Activated T-cell treated with anti-CD3 and anti-CD28 coated beads for 24 hours (primary cell): ENCODE data around the gene TMC8.

Experiments
- DNase-seq: peaks from one replicate; pipeline ENCODE4 v3.0.0-alpha.2; 2020; ENCODE audit warnings: low read depth

Gene TMC8

DNA sequence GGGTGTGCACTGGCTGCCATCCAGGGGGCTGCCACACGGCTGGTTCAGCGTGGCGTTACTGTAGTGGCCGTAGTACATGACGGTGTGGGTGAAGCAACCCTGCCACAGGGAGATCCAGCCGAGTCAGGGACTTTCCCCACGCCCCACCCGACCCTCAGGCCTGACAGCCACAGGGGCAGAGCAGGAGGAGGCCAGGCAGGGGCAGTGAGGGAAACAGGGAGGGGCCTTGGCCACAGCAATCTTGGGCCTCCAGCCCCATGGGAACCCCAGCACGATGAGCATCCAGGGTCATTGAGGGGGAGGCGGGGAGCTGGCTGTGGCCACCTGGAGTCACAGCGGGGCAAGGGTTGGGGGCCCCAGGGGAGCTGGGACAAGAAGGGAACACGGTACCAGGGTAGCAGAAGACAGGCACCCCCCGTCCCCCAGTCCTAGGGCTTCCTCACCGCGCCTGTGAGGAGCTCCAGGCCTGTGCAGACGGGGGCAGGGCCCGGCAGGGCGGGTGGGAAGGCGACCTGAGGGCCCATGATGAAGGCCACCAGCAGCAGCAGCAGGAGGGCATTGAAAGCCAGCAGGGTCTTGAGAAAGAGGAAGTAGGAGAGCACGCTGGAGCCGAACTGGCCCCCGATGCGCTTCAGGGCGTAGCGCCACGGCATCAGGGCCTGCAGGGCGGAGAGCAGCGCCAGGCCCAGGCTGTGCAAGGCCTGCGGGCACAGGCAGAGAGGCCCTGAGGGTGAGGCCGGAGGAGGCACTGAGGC is 6.3 kb upstream of the TMC8 start:
- DNase-seq, result no peak

DNA sequence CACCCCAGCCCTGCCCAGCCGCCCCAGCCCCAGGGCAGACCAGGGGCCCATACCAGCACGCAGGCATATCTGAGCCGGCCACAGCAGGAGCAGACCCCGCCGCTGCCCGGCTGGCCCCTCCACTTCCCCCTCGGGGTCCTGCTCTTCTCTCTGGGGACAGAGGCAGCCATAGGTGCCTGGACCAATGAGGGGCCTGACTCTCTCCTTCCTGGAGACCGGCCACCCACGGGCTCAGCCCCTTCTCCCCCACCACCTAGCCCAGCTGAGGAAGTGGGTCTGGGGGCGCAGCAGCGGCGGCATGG is 5.8 kb upstream of the TMC8 start:
- DNase-seq, result no peak

DNA sequence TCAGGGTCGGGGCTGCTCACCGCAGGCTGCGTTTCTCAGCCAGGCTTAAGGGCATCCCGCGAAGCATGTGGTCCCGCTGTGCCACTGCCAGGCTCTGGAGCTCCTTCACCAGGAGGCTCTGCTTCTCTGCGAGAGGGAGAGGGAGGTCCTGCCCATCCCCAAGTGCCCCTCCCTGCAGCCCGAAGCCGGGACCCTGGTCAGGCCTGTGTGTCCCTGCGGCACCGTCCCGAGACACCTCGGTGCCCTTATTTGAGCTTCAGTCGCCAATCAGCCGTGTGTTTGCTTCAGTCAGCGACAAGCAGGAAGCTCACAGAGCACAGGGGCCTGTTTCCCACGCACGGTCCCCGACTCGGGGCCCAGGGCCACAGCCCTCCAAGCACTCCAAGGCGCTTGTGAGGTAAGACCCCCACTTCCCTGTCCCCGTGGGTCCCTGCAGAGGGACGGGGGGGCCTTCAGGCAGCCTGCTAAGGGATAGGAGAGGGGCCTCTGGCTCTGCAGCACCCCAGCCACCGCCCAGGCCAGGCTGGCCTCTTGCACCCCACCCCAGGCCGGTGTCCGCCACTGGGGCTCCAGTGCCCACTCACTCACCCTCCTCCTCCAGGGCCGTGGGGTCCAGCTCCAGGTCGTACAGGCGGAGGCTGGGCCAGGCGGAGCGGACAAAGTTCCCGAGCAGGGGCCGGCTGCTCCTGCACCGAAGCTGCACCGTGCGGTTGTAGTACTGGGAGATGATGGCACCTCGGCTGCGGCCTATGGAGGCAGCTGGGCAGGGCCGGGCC is 5.2 kb upstream of the TMC8 start:
- no peak for DNase-seq

DNA sequence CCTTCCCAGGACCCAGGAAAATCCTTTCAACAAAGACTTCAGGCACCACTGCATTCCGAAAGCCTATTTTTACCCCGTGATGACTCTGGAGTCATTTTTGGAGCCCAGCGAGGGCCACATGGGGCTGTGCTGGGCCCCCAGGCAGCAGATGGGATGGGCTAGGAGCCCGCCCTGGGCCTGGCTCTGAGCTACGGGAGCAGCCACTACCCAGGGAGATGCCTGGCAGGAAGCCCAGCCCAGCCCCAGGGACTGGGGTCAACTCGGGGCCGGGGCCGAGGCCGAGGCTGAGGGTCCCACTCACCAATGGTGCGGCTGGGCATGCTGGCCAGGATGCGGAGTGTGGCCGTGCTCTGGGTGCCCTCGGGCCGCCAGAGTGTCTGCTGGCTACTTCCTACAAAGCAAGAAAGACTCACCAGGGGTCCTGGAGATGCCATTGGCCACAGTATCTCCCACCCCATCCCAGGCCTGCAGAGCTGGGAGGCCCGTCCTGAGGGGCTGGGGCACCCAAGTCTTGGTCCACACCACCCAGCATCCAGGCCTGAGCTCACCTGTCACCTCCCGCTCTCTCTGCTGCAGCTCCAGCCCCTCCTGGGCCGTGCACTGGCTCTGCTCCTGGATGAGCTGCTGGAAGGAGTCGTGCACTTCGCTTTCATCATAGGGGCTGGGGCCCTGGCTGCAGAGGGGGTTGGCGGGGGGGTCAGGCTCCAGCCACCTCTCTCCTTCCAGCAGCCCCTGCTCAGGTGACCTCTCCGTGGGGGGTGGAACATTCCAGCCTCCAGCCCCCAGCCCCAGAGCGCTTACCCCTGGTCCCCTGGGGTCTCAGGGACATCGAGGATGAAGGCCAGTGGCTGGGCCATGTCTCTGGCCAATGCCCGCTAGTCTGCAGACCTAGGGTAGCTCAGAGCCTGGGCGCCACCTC is 4.3 kb upstream of the TMC8 start:
- DNase-seq, result no peak

DNA sequence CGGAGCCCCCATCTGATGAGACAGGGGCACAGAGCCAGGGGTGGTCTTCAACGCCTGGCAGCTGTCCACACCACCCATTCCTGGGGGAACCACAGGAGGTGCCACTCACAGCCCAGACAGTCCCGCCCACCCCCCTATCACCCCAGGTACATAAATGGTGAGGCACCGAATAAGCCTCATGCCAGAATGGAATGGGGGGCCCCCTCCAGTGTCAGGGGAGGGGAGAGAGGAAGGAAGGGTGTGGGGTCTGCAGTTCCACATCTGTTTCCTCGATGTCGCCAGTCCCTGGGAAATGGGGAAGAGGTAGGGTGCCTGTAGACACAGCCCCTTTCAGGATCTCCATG is 3.7 kb upstream of the TMC8 start:
- DNase-seq, result no peak

DNA sequence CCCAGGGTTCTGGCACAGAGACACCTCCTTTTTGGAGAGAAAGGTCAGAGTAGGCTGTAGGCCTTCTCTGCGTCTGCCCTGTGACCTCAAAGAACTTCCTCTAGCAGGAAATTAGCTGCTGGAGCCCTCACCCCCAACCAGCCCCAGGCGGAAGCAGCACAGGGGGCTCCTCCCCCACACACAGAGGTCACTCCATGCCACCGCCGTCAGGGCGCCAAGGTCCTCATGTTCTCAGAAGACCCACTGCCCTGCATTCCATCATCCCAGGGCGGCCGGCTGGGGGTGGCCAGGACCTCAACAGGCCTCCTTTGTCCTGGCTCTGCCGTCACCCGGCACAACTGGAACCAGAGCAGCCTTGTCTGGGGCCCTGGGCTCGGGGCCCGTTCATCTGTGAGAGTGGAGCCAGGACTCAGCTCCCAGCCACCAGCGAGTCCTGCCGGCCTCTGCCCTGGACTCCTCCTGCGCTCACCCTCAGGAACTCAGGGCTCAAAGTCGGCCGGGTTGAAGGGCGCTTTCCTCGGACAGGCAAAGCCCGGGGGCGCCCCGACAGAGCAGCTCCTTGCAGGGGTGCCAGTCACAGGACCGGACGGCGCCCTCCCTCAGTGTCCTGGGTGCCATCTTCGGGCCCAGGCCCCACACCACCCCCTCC is 3.2 kb upstream of the TMC8 start:
- DNase-seq, result no peak

DNA sequence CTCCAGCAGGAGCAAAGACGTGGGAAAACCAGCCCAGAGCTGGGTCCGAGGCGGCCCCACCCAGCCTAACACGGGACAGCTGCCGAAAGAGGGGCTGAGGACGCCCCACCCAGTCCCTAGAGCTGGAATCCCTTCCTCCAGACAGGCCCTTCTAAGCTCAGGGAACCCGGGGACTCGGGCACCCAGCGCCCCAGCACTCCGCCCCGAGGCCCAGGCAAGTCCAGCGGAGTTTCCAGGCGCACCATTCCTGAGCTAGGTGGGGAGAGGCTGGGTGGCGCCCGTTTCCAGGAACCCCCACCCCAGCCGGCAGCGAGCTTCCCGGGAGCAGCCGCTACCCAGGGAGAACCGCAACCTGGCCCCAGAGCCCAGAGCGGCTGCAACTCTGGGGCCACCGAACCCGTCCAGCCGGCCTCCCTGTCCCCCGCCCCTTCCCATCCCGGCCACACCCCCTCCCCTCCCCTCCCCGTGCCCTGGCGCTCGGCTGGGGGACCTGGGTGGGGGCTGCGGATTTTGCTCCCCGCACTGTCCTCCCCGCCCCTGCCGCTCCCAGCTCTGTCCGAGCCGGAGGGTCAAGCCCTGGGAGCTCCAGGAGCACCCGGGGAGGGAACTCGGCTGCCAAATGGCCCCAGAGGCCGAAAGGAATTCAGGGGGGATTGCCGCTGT is 2.6 kb upstream of the TMC8 start:
- no peak for DNase-seq

DNA sequence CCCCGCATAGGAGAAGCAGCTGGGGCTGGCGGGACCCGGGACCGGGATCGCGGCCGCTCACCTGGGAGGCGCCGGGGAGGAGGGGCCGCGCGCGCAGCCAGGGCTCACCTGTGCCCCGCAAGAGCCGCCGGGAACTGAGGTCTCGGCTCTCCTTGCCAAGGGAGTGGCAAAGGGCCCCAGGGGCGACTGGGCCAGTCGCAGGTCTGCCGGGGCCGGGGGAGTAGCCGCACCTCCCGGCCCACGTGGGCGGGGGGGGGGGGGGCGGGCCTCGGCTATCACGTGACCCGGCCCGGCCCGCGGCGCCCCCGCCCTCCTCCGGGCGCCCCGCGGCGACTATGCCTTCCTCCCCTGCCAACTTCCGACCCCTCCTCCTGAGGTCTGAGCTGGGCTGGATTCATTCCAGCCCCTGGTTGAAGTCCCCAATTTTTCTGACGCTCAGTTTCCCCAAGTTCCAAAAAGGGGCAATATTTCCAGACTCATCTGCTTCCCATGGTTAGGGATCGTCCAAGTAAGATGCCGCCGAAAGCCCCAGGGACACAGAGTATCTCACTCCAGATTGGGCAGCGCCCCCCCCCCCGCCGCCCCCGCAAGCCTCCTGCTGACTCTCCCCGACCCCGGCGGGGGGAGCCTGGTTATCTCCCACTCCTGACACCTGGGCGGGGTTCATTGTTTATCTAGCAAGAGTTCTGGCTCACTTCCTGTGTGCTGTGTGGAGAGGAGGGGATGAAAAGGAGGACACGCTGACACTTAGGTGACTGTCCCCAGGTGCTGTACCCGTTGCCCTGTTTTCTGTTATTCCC is 1.8 kb upstream of the TMC8 start, which contains the start of gene TMC6:
Gene TMC6 (minus strand): TSS at position 205 of the 800 bp plus-strand sequence. CDS start 1,923 bp downstream, outside the sequence.
- no peak for DNase-seq

DNA sequence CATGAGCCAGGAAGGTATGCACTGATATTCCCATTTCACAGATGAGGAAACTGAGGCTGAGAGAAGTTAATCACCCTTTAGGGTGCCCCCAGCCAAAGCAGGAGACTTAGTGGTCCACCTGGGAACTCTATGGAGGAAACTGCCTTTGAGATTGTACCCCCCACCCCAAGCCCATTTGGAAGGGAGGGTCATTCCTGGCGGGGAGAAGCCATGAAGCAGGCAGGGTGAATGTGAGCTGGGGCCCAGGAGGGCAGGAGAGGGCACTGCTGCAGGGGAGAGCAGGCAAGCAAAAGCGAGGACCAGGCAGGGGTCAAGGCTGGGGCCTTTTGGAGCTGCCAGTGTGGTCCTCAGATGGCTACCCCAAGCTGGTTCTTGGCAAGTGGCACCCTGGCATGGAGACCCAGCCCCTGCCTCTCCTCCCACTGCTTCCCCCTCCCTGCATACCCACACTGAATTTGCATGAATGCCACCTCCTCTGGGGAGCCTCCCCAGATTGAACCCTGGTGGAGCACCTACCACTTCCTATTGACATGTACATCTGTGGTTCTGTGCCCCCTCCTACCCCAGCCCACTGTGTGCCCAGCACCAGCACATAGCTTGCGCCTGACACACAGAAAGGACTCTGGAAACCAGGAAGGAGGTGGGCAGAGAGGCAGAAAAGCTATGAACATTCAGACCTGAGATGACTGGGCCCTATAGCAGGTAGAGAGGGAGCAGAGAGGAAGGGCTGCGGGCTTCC is 1.1 kb upstream of the TMC8 start:
- DNase-seq, result no peak

DNA sequence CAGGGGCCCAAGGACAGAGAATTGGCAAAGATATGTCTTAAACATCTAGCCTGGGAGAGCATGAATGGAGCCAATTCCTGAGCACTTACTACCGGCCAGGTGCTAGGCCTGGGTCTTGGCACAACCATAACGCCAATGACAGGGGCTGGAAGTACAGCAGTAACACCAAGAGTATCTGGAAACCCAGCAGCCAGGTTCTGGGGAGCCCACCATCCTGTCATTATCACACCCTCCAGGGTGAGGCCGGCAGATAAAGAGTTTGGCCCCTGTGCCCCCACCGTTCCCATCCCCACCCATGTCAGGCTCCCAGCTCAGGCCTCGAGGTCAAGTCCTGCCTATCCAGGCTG is 508 bp upstream of the TMC8 start:
- DNase-seq, result no peak

DNA sequence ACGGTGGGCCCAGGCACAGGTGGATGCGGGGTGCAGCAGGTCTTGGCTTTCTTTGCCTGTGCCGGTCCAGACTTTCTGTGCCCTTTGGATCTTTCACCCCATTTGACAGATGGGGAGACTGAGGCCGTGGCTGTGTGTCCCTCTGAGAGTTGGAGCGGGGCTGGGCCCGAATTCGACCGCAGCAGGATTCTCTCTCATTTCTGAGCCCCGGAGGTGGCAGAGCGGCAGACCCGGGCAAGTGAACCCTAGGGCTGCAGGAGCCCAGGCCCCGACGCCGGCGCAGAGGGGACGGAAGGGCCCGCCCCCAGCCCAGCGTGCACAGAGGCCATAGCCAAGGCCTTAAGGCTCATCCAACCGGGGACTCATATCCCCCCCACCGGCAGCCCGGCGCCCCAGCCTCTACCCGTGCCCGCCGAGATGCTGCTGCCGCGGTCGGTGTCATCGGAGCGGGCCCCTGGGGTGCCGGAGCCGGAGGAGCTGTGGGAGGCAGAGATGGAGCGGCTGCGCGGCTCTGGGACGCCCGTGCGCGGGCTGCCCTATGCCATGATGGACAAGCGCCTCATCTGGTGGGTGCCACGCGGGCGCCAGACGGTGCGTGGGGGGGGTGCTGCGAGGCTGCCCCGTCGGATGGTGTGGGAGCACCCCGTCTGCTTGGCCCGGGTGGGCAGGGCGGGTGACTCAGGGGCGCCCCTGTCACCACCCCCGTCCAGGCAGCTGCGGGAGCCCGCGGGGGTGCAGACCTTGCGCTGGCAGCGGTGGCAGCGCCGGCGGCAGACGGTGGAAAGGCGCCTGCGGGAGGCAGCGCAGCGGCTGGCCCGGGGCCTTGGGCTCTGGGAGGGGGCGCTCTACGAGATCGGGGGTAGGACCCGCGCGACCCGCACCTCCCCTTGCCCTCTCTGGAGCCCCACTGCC is 857 bp downstream of the TMC8 start:
- DNase-seq, result no peak

DNA sequence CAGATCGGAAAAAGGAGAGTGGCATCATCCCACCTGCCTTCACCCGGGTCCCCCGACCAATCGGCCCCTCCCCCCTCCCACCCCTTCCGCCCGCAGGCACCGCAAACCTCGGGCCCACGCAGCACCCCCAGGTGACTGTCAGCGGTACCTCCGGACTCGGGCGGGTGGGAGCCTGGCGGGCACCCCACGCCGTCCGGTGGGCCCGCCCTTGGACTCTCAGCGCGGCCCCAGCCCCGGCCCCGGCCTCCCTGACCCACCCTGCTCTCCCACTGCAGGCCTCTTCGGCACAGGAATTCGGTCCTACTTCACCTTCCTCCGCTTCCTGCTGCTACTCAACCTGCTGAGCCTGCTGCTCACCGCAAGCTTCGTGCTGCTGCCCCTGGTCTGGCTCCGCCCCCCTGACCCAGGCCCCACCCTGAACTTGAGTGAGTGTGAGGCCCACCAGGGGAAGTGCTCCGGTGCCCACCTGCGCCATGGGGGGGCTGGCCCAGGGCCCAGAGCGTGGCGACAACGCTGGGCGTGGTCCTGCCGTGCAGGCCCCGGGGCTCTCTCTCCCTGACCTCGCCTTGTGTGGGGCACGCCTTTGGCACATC is 1.6 kb downstream of the TMC8 start:
- peak; percentile 46 for DNase-seq

DNA sequence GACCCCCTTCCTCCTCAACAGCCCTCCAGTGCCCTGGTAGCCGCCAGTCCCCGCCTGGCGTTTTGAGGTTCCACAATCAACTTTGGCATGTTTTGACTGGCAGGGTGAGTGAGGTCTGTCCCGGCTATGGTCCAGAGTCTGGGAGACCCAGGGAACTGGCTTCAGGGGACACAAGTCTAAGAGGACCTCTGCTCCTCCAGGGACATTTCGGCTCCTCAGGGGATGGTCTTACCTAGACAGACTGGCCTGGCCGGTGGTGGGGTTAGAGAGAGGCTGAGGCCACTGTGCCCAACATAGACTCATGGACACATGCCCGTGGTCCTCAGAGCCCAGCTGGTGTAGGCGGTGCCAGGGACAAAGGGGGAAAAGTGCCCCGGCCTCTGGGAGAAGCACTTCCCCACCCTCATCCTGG is 2.2 kb downstream of the TMC8 start:
- DNase-seq, result no peak

DNA sequence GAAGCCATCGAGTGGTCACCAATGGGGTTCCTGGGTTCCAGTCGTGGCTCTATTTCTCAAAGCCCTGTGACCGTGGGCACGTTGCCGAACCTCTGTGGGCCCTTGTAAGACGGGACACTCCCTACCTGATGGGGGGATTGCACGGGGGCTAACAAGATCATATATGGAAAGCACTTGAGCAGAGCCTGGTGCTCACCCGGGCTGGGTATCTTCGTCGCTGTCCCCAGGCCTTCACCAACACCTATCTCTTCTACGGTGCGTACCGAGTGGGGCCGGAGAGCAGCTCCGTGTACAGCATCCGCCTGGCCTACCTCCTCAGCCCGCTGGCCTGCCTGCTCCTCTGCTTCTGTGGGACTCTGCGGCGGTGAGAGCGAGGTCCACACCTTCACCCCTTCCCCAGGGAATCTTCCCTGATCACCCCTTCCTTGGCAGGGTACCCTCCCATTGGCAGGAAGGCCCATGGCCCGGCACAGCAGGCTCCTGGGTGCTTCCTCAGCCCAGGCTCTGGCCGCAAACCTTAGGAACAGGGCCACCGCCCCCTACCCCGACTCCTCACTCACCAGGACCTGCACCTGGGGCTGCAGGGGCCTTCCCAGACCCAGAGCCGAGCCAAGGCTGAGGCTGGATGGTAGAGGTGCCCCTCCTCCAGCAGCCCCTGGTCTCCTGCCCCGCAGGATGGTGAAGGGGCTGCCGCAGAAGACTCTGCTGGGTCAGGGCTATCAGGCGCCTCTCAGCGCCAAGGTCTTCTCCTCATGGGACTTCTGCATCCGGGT is 2.8 kb downstream of the TMC8 start:
- no peak for DNase-seq

DNA sequence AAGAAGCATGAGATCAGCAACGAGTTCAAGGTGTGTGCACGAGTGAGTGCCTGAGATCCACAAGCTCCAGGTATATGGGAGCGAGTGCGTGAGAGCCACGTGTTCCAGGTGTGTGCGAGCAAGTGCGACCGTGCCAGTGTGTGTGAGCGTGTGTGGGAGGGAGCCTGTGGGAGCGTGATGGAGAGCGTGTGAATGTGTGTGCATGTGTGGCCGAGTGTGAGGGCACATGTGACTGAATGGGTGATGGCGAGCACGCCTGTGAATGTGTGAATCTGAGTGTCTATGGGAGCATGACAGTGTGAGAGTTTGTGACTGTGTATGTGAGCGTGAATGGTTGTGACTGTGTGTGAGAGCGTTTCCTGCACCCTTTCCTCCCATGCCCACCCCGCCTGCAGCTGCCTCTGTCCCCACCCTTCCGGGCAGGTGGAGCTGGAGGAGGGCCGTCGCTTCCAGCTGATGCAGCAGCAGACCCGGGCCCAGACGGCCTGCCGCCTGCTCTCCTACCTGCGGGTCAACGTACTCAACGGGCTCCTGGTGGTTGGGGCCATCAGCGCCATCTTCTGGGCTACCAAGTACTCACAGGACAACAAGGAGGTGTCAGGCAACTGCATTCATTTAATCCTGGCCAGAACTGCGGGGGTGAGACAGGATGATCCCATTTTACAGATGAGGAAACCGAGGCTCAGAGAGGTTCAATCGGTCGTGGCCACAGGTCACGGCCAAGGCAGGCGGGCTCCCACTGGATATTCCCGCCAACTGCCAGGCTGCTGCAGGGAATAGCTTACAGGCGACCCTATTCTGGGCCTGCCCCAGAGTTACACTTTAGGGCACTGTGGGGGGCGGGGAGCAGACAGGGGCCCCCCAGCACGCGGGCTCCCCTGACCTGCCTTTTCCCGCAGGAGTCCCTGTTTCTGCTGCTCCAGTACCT is 3.7 kb downstream of the TMC8 start:
- DNase-seq, result peak; percentile 63

DNA sequence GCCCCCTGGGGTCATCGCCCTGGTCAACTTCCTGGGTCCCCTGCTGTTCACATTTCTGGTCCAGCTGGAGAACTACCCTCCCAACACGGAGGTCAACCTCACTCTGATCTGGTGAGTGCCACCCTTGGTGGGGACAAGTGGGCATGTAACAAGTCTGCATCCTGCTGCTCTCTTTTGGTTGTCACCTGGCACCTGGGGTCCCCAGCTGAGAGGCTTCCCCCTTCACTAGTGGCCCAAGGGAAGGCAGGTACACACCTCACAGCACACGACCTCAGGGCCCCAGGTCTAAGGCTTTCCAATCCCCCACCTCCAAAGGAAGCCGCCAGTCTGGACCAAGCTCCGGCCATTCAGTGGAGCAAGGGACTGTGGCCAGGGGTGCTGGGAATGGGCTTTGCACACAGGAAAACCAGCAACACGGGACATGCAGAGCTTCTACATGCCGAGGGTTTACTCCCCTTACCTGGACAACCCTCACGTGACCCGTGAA is 4.4 kb downstream of the TMC8 start:
- no peak for DNase-seq
